PC-3 (cell line): ENCODE measurements around the gene MACROD2. TPM values are rescaled to one million over a fixed set of nuclear protein-coding genes. Genes with fewer than 3 reads are reported as not detected.

Experiments used
- ATAC-seq: fragments of 200-7000 bp; cut with Tn5 transposase; 2 replicates; pipeline ENCODE4 v1.9.1; 2020; ENCODE audit warnings: mild to moderate bottlenecking, moderate library complexity
- BruUV-seq: library from RNA; stranded (reverse); fragments of 400-500 nt; replicated peaks from 2 replicates; lab custom pipeline; 2021; lab: Mats Ljungman, UMichigan
- CTCF ChIA-PET: fragments of 300-600 bp; sonication (Branson Sonifier 250); formaldehyde crosslinking; loops from one replicate; lab custom pipeline; 2022; ENCODE audit warnings: antibody characterized with exemption; lab: Charles Lee
- POLR2A ChIA-PET: fragments of 300-600 bp; sonication (Branson Sonifier 250); formaldehyde crosslinking; loops from one replicate; lab custom pipeline; 2022; ENCODE audit warnings: antibody characterized with exemption; ENCODE audit not compliant: unreplicated experiment; lab: Charles Lee
- DNase-seq: peaks from one replicate; pipeline ENCODE4 v3.0.0-alpha.2; 2015
- H2AFZ ChIP-seq: fragments of 300-600 bp; sonication (generic); 2 replicates; pipeline ENCODE4 v1.6.0; 2016; ENCODE audit warnings: antibody characterized with exemption, low read length
- H3F3A ChIP-seq: fragments of 300-600 bp; sonication (generic); one replicate; pipeline ENCODE4 v1.6.0; 2017; ENCODE audit warnings: antibody characterized with exemption, low read length, control low read depth, mild to moderate bottlenecking; ENCODE audit not compliant: unreplicated experiment
- H3K27ac ChIP-seq: fragments of 300-600 bp; sonication (generic); 2 replicates; pipeline ENCODE4 v1.5.1; 2016; ENCODE audit warnings: mild to moderate bottlenecking, low read length
- H3K27me3 ChIP-seq: fragments of 300-600 bp; sonication (generic); 2 replicates; pipeline ENCODE4 v1.6.1; 2016; ENCODE audit warnings: low read length, mixed read lengths
- H3K36me3 ChIP-seq: fragments of 300-600 bp; sonication (generic); 2 replicates; pipeline ENCODE4 v1.6.1; 2016; ENCODE audit warnings: low read depth, mixed run types, low read length, mixed read lengths
- H3K4me1 ChIP-seq: fragments of 300-600 bp; sonication (generic); 2 replicates; pipeline ENCODE4 v1.5.1; 2016; ENCODE audit warnings: low read length; ENCODE audit not compliant: insufficient read depth
- H3K4me2 ChIP-seq: fragments of 300-600 bp; sonication (generic); 2 replicates; pipeline ENCODE4 v1.6.0; 2016; ENCODE audit warnings: low read length
- H3K4me3 ChIP-seq: fragments of 300-600 bp; sonication (generic); 2 replicates; pipeline ENCODE4 v1.5.1; 2016; ENCODE audit warnings: mild to moderate bottlenecking, low read length, mixed read lengths
- H3K79me2 ChIP-seq: fragments of 300-600 bp; sonication (generic); 2 replicates; pipeline ENCODE4 v1.6.1; 2017; ENCODE audit warnings: low read length, mixed read lengths
- H3K9ac ChIP-seq: fragments of 300-600 bp; sonication (generic); 2 replicates; pipeline ENCODE4 v1.6.0; 2016; ENCODE audit warnings: mild to moderate bottlenecking, low read length
- H3K9me2 ChIP-seq: fragments of 300-600 bp; sonication (generic); replicated peaks from 2 replicates; pipeline ENCODE4 v1.6.1; 2016; ENCODE audit warnings: mixed run types, low read length, mixed read lengths
- H3K9me3 ChIP-seq: fragments of 300-600 bp; sonication (generic); 2 replicates; pipeline ENCODE4 v1.6.1; 2016; ENCODE audit warnings: low read length, mixed read lengths
- H4K20me1 ChIP-seq: fragments of 300-600 bp; sonication (generic); 2 replicates; pipeline ENCODE4 v1.6.1; 2016; ENCODE audit warnings: low read length, mixed read lengths
- CTCF ChIP-seq: fragments of 300-600 bp; sonication (generic); conservative IDR thresholded peaks from 2 replicates; pipeline ENCODE4 v1.5.1; 2017; ENCODE audit warnings: antibody characterized with exemption, low read depth, mild to moderate bottlenecking, low read length
- EZH2 ChIP-seq: fragments of 300-600 bp; sonication (generic); IDR thresholded peaks from one replicate; pipeline ENCODE4 v1.6.1; 2017; ENCODE audit warnings: antibody characterized with exemption, mild to moderate bottlenecking, low read length; ENCODE audit not compliant: unreplicated experiment
- EZH2phosphoT487 ChIP-seq: fragments of 300-600 bp; sonication (generic); IDR thresholded peaks from 2 replicates; pipeline ENCODE4 v1.6.1; 2018; ENCODE audit warnings: mild to moderate bottlenecking, antibody characterized with exemption, low read length, borderline replicate concordance
- intact Hi-C: fragments of 100-400 bp; cut with micrococcal nuclease; formaldehyde crosslinking; loops from 2 replicates; pipeline ENCODE4 v1.9.0; 2023
- total RNA-seq: library from RNA; depleted of rRNA; stranded (reverse); fragments of >200 nt; gene quantifications from 2 replicates; pipeline ENCODE4 v1.2.3, GENCODE V29; 2014

Gene MACROD2
- total RNA-seq, 1 experiment from 2014 or later = 3.1 TPM

GRCh38 chr20:15643713-15644112, 1648.4 kb downstream of the MACROD2 start:
- peak; percentile 51 for DNase-seq
- Histone ChIP-seq H3K9me3 (no peaks in the 10 kb centered on the region), H2AFZ (no peak overlapping the region), H3K27me3 (no peaks in the 10 kb centered on the region), H3K4me2 (no peak overlapping the region), H3K9me2 (no peaks in the 10 kb centered on the region), H3K79me2 (no peaks in the 10 kb centered on the region), H3K4me1 (peaks cover 4% of the 10 kb centered on the region), H3K4me3 (no peak overlapping the region), H4K20me1 (no peaks in the 10 kb centered on the region), H3K9ac (no peak overlapping the region), H3F3A (no peaks in the 10 kb centered on the region), H3K36me3 (no peaks in the 10 kb centered on the region), H3K27ac (no peak overlapping the region)
- peak; percentile 72; the same call in 1 of the 2 replicates for ATAC-seq
- POLR2A ChIA-PET = no interaction called here
- no TSS peak for BruUV-seq
- CTCF ChIA-PET = interaction anchor here (0.7 kb wide), 1 partner anchor 57 kb away, joined by 3 read pairs; no protein-coding TSS in a partner anchor
- peak; percentile 80 for TF ChIP-seq CTCF
- TF ChIP-seq EZH2 = no peak
- intact Hi-C loops = loop anchor here (1.0 to 5.0 kb wide), 2 partner anchors 287 to 834 kb away; no protein-coding TSS in a partner anchor

- CTCF ChIA-PET = no interaction called here
- POLR2A ChIA-PET = no interaction called here
- no peaks in the 10 kb centered on the region for H3F3A ChIP-seq
Measured at GRCh38 chr20:15645816-15646215, 1650.5 kb downstream of the MACROD2 start.

More at GRCh38 chr20:15645816-15646215, 1650.5 kb downstream of the MACROD2 start:
- H3K79me2 ChIP-seq = no peaks in the 10 kb centered on the region
- no peak overlapping the region for H2AFZ ChIP-seq
- no peak overlapping the region for H3K4me3 ChIP-seq
- BruUV-seq = no TSS peak
- no peak overlapping the region for H3K9ac ChIP-seq
- no peaks in the 10 kb centered on the region for H3K9me2 ChIP-seq
- no peak for DNase-seq
- no peaks in the 10 kb centered on the region for H3K27me3 ChIP-seq
- H3K4me2 ChIP-seq = no peak overlapping the region
- H3K36me3 ChIP-seq = no peaks in the 10 kb centered on the region
- no peak for ATAC-seq
- TF ChIP-seq EZH2 (no peak), EZH2phosphoT487 (no peak), CTCF (no peak)
- peaks cover 4% of the 10 kb centered on the region for H3K4me1 ChIP-seq
- no peaks in the 10 kb centered on the region for H4K20me1 ChIP-seq
- no peaks in the 10 kb centered on the region for H3K9me3 ChIP-seq
- intact Hi-C loops = no loop called here
- no peak overlapping the region for H3K27ac ChIP-seq
